Measurements from ENCODE around the gene EIF2B5.

DNA sequence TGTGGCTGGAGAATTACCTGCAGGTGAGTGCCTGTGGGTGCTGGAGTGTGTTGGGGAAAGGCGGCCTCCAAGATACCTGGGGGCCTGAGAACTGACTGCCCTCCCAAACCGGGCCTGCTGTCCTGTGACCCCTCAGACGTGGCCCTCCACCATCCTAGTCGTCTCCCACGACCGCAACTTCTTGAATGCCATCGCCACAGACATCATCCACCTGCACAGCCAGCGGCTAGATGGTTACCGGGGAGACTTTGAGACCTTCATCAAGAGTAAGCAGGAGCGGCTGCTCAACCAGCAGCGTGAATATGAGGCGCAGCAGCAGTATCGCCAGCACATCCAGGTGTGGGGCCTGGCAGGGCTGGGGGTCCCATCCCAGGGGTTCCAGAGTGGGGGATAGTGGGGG, 54.3 kb downstream of the EIF2B5 start:
- TF ChIP-seq MAFF (IDR thresholded peaks at IDR 0.05; ENCODE audit: low read length) (no peak), IRF2 (CRISPR knock-in tag; IDR thresholded peaks at IDR 0.05) (no peak), SOX6 (IDR thresholded peaks at IDR 0.05) (no peak), NR2F6 (CRISPR knock-in tag; IDR thresholded peaks at IDR 0.05) (no peak), JUND (IDR thresholded peaks at IDR 0.05; ENCODE audit: borderline replicate concordance, low read depth, low read length) (no peak), JUND (tag; IDR thresholded peaks at IDR 0.05; ENCODE audit: borderline replicate concordance, low read depth, low read length) (no peak), EZH2 (IDR thresholded peaks at IDR 0.05; ENCODE audit: borderline replicate concordance, low read depth, low read length) (no peak), POLR2AphosphoS5 (IDR thresholded peaks at IDR 0.05; ENCODE audit: control insufficient read depth, insufficient read depth, low read depth, low read length) (no peak), JUN (IDR thresholded peaks at IDR 0.05; ENCODE audit: borderline replicate concordance, low read depth, low read length) (no peak), JUN (CRISPR knock-in tag; IDR thresholded peaks at IDR 0.05; ENCODE audit: borderline replicate concordance) (no peak), POLR2A (conservative IDR thresholded peaks at IDR 0.05) (no peak)
- TF ChIP-seq, protein P1, sequence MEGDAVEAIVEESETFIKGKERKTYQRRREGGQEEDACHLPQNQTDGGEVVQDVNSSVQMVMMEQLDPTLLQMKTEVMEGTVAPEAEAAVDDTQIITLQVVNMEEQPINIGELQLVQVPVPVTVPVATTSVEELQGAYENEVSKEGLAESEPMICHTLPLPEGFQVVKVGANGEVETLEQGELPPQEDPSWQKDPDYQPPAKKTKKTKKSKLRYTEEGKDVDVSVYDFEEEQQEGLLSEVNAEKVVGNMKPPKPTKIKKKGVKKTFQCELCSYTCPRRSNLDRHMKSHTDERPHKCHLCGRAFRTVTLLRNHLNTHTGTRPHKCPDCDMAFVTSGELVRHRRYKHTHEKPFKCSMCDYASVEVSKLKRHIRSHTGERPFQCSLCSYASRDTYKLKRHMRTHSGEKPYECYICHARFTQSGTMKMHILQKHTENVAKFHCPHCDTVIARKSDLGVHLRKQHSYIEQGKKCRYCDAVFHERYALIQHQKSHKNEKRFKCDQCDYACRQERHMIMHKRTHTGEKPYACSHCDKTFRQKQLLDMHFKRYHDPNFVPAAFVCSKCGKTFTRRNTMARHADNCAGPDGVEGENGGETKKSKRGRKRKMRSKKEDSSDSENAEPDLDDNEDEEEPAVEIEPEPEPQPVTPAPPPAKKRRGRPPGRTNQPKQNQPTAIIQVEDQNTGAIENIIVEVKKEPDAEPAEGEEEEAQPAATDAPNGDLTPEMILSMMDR (IDR thresholded peaks at IDR 0.05 in 2 of 3, conservative IDR thresholded peaks at IDR 0.05 in 1 of 3; ENCODE audit: insufficient read depth in 2 of 3, low read depth in 1 of 3, low read length in 3 of 3), result no peak
- TF ChIP-seq, protein P2, sequence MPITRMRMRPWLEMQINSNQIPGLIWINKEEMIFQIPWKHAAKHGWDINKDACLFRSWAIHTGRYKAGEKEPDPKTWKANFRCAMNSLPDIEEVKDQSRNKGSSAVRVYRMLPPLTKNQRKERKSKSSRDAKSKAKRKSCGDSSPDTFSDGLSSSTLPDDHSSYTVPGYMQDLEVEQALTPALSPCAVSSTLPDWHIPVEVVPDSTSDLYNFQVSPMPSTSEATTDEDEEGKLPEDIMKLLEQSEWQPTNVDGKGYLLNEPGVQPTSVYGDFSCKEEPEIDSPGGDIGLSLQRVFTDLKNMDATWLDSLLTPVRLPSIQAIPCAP (CRISPR knock-in tag; IDR thresholded peaks at IDR 0.05; ENCODE audit: borderline replicate concordance), result no peak
